Uterus (tissue), 2 donors: ENCODE results near the gene DZIP3.

Source experiments
- CTCF ChIP-seq, 4 experiments: fragments of 200-600 bp in 2 of 4; fragments of 450-650 bp in 2 of 4; sonication (generic) in 2 of 4; IDR thresholded peaks; one replicate each; pipeline ENCODE4 v1.5.1; 2016 to 2019; ENCODE audit warnings: antibody characterized with exemption in 4 of 4, mild to moderate bottlenecking in 2 of 4, moderate library complexity in 1 of 4
- POLR2A ChIP-seq, 2 donors: fragments of 450-650 bp; IDR thresholded peaks; one replicate each; pipeline ENCODE4 v1.6.1; 2016; ENCODE audit warnings: antibody characterized with exemption in 2 of 2, mild to moderate bottlenecking in 1 of 2, moderate library complexity in 1 of 2

DNA sequence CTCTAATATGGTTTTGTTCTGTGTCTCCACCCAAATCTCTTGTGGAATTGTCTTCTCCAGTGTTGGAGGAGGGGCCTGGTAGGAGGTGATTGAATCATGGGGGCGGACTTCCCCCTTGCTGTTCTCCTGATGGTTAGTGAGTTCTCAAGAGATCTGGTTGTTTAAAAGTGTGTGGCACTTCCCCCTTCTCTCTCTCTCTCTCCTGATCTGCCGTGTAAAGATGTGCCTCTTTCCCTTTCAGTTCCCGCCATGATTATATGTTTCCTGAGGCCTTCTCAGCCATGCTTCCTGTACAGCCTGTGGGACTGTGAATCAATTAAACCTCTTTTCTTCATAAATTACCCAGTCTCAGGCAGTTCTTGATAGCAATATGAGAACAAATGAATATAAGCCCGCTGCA, 134.6 kb downstream of the DZIP3 start:
- TF ChIP-seq CTCF (IDR thresholded peaks at IDR 0.05) (no peak), POLR2A (IDR thresholded peaks at IDR 0.05) (no peak)
